Spleen (tissue), 7 donors: ENCODE data around the gene WASHC2A.
"Not testable (repeated sequence)": the region's sequence is repeated elsewhere in the genome, so short reads cannot be mapped to it uniquely, and the experiment has no call there.

Experiments
- POLR2AphosphoS5 ChIP-seq, 3 donors: sonication (generic); formaldehyde crosslinking; IDR thresholded peaks; one replicate each; pipeline ENCODE4 v1.5.1; 2017; ENCODE audit warnings: antibody characterized with exemption in 3 of 3
- TF ChIP-seq, protein P1 (sequence below), 11 experiments: fragments of 200-600 bp in 7 of 11; fragments of 450-650 bp in 4 of 11; sonication (generic) in 4 of 11; IDR thresholded peaks in 8 of 11; conservative IDR thresholded peaks in 3 of 11; 1 replicate in 7 of 11; 2 replicates in 4 of 11; pipeline versions ENCODE4 v1.4.0 to v1.8.0; 2016 to 2021; ENCODE audit warnings: antibody characterized with exemption in 11 of 11, inconsistent platforms in 4 of 11, mild to moderate bottlenecking in 1 of 11
- donor health status: DM: no; HTN: no; CAD: no; lungs with moderate emphysema.
- donor health status: DM: no; HTN: no; CAD: no.
- donor health status: DM: no; HTN: no; CAD: no.

GRCh38 chr10:50159856-50160255 is 92.1 kb downstream of the WASHC2A start:
- TF ChIP-seq POLR2AphosphoS5 (IDR thresholded peaks at IDR 0.05): not testable (repeated sequence)
- TF ChIP-seq, protein P1, sequence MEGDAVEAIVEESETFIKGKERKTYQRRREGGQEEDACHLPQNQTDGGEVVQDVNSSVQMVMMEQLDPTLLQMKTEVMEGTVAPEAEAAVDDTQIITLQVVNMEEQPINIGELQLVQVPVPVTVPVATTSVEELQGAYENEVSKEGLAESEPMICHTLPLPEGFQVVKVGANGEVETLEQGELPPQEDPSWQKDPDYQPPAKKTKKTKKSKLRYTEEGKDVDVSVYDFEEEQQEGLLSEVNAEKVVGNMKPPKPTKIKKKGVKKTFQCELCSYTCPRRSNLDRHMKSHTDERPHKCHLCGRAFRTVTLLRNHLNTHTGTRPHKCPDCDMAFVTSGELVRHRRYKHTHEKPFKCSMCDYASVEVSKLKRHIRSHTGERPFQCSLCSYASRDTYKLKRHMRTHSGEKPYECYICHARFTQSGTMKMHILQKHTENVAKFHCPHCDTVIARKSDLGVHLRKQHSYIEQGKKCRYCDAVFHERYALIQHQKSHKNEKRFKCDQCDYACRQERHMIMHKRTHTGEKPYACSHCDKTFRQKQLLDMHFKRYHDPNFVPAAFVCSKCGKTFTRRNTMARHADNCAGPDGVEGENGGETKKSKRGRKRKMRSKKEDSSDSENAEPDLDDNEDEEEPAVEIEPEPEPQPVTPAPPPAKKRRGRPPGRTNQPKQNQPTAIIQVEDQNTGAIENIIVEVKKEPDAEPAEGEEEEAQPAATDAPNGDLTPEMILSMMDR (IDR thresholded peaks at IDR 0.05 in 8 of 11, conservative IDR thresholded peaks at IDR 0.05 in 3 of 11): not testable (repeated sequence)
